Measurements from ENCODE around the gene ERCC1.
A peak's percentile ranks its signal among the peaks of the same experiment; 100 is the strongest.

ERCC1 gene

DNA sequence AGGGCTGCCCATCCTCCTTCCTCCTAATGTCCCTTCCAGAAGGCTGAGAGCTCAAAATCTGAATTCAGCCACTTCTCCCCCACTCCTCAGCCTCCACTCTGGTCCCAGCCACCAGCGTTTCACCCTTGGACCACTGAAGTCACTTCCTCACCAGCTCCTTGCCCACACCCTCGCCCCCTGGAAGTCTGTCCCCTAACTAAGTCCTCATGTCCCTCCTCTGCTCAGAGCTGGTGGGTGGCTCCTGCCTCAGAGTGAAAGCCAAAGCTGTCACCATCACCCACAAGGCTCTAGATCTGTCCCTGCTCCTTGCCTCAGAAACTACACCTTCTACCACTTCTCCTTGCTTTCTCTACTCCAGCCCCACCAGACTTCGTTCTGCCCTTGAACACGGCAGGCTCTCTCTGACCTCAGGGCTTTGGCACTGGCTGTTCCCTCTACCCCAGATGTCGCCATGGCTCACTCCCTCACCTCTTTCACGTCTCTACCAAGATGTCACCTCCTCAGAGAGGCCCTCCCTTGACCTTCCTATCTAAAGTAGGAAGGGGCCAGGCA is 1.7 kb downstream of the ERCC1 start:
- in situ Hi-C loops (cut with MboI; ENCODE audit: low pct_unique_long_range_greater_than_20kb, low sequenced_read_pairs, unreplicated experiment): no loop called here
- no peak for DNase-seq (ENCODE audit: low spot score)
- TF ChIP-seq, protein P1, sequence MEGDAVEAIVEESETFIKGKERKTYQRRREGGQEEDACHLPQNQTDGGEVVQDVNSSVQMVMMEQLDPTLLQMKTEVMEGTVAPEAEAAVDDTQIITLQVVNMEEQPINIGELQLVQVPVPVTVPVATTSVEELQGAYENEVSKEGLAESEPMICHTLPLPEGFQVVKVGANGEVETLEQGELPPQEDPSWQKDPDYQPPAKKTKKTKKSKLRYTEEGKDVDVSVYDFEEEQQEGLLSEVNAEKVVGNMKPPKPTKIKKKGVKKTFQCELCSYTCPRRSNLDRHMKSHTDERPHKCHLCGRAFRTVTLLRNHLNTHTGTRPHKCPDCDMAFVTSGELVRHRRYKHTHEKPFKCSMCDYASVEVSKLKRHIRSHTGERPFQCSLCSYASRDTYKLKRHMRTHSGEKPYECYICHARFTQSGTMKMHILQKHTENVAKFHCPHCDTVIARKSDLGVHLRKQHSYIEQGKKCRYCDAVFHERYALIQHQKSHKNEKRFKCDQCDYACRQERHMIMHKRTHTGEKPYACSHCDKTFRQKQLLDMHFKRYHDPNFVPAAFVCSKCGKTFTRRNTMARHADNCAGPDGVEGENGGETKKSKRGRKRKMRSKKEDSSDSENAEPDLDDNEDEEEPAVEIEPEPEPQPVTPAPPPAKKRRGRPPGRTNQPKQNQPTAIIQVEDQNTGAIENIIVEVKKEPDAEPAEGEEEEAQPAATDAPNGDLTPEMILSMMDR (IDR thresholded peaks at IDR 0.05; ENCODE audit: extremely low read depth, insufficient read depth, missing control alignments): no peak

DNA sequence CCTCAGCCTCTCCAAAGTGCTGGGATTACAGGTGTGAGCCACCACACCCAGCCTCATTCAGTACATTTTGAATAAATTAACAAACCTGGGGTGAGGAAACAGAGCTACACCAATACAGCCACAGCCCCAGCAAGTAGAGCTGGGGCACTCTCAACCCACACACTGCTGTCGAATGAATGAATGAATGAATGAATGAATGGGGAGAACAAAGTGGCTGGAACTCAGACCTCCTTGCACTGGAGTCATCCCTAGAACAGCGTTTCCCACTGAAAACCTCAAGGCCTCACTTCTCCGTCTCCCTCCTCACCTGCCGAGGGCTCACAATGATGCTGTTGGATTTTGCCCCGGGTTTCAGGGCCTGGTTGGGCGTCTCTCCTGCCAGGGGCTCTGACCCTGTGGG is 2.8 kb downstream of the ERCC1 start:
- DNase-seq (ENCODE audit: low spot score): no peak
- in situ Hi-C loops (cut with MboI; ENCODE audit: low pct_unique_long_range_greater_than_20kb, low sequenced_read_pairs, unreplicated experiment): no loop called here
- TF ChIP-seq, protein P1 (IDR thresholded peaks at IDR 0.05; ENCODE audit: extremely low read depth, insufficient read depth, missing control alignments): no peak

- TF ChIP-seq, protein P1 (IDR thresholded peaks at IDR 0.05; ENCODE audit: extremely low read depth, insufficient read depth, missing control alignments): no peak
- in situ Hi-C loops (cut with MboI; ENCODE audit: low pct_unique_long_range_greater_than_20kb, low sequenced_read_pairs, unreplicated experiment): no loop called here
- no peak for DNase-seq (ENCODE audit: low spot score)
These were observed 3.4 kb downstream of the ERCC1 start for GRCh38 chr19:45420356-45420755.

GRCh38 chr19:45419895-45420294 is 3.8 kb downstream of the ERCC1 start:
- no peak for DNase-seq (ENCODE audit: low spot score)
- in situ Hi-C loops (cut with MboI; ENCODE audit: low pct_unique_long_range_greater_than_20kb, low sequenced_read_pairs, unreplicated experiment): no loop called here

GRCh38 chr19:45419396-45419795 is 4.3 kb downstream of the ERCC1 start:
- in situ Hi-C loops (cut with MboI; ENCODE audit: low pct_unique_long_range_greater_than_20kb, low sequenced_read_pairs, unreplicated experiment): no loop called here
- TF ChIP-seq, protein P1 (IDR thresholded peaks at IDR 0.05; ENCODE audit: extremely low read depth, insufficient read depth, missing control alignments): no peak
- DNase-seq (ENCODE audit: low spot score): peak; percentile 81

More at GRCh38 chr19:45419895-45420294, 3.8 kb downstream of the ERCC1 start:
- TF ChIP-seq, protein P1 (IDR thresholded peaks at IDR 0.05; ENCODE audit: extremely low read depth, insufficient read depth, missing control alignments): no peak

- in situ Hi-C loops (cut with MboI; ENCODE audit: low pct_unique_long_range_greater_than_20kb, low sequenced_read_pairs, unreplicated experiment): no loop called here
- DNase-seq (ENCODE audit: low spot score): no peak
- TF ChIP-seq, protein P1 (IDR thresholded peaks at IDR 0.05; ENCODE audit: extremely low read depth, insufficient read depth, missing control alignments): no peak
These were observed 4.9 kb downstream of the ERCC1 start for GRCh38 chr19:45418802-45419201.

Data from GM13977 (cell line).